Glomerular endothelial cell (primary cell): ENCODE results near the gene ABHD4. TPM values are rescaled to one million over a fixed set of nuclear protein-coding genes. Genes with fewer than 3 reads are reported as not detected.
"Not testable (repeated sequence)": the region's sequence is repeated elsewhere in the genome, so short reads cannot be mapped to it uniquely, and the experiment has no call there.

ENCODE experiments used
- DNase-seq: peaks from one replicate; pipeline ENCODE4 v3.0.0-alpha.2; 2011; ENCODE audit warnings: low read depth, low spot score; ENCODE audit errors: extremely low read depth
- total RNA-seq: library from RNA; depleted of rRNA; stranded (reverse); fragments of >200 nt; gene quantifications from 2 replicates; pipeline ENCODE4 v1.2.3, GENCODE V29; 2015

The ABHD4 gene
- total RNA-seq, 1 donor from 2014 or later, result 24.8 TPM

DNA sequence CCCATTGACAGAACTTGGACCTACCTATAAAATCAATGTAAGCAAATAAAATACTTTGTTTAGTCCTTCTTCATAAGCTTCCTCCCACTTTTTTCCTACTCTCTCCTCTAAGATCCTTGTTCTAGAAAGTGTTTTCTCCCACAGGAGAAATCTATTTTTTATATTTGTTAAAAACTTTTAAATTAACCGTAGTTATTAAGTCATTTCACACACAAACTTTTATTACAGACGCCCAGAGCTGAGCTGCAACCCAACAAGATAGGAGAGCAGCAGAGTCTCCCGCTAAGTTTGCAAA, 36.8 kb upstream of the ABHD4 start:
- DNase-seq, result no peak

DNA sequence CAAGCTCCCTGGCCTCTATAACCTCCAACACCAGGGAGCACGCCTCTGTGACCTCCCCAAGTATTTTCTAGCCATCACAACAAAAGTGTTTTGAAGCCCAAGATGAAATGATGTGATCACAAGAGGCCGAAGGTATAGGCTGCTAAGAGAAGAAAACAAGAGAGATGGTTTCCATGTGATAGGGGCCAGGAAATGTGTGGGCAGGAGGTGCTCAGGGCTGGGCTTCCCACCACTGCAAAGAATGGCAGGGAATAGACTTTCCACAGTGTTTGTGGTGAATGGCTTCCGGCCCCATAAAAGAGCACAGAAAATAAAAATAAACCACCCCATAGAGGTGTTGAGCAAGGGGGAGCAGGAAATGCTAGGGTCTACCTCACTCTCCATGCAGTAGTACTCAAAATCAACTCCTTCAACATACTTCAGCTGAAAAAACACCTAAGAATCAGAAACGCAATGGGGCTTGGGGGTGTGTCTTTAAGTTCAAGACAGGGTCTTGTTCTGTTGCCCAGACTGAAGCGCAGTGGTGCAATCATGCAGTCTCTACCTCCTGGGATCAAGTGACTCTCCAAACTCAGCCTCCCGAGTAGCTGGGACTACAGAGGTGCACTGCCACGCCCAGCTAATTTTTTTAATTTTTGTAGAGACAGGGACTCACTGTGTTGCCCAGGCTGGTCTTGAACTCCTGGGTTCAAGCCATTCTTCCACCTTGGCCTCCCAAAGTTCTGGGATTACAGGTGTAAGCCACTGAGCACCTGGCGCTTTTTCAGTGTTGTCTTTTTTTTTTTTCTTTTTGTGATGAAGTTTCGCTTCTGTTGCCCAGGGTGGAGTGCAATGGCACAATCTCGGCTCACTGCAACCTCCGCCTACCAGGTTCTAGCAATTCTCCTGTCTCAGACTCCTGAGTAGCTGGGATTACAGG, 36.2 kb upstream of the ABHD4 start:
- no peak for DNase-seq

DNA sequence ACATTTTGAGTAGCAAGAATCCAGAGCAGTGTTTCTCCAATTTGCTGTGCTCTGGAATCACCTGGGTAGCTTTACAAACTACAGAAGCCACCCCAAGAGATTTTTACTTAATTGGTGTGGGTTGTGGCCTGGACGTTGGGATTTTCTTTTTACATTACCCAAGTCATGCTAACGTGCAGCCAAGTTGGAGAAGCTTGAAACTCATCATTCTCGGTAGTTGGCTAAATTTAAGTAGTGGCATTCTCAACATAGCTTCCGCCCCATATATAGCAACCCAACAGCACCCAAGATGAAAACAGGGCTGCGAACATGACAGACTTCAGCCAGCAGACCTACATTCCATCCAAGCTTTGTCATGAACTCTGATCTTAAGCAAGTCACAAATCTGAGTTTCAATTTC, 34.1 kb upstream of the ABHD4 start:
- no peak for DNase-seq

DNA sequence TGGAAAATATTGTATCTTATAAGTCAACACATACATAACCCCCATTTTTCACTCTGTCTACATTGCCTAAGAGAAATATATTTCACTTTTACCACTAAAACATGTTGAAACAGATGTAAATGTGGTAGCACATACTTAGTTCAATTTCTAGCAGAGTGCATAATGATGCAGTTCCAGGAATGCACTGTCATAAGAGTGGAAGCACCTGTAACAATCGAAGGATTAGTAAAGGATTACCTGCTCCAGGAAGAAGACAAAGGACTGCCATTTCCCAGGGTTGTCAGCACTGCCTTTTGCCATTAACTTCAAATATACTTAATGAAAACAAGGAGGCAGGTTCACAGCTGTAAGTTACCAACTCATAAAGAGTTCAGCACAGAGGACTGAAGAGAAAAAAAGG, 33.6 kb upstream of the ABHD4 start:
- DNase-seq, result no peak

DNA sequence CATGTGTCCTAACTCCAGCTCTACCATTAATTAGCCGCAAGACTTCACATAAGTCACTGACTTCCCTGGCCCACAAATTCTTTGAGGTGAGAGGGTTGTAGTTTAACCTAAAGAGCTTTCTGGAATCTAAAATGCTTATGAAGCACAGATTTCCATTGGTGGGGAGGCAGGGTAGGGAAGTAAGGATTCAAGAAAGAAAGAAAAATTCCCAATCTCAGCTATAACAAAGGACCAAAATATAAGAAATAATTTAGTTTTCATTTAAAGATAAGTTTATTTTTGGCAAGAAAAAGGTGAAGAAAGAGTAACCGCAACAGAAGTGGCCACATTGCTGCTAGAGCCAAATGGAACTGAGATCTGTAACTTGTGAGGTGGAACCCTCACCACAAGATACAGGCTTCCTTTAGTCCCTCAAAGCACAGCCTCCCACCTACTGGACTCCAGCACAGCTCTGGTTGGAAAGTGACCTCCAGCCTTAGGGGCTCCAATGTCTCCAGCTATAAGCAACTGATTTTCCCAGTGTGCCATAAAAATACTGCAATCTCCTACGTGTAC, 32.6 kb upstream of the ABHD4 start:
- DNase-seq, result no peak

GRCh38 chr14:22566266-22566665, 31.8 kb upstream of the ABHD4 start:
- not testable (repeated sequence) for DNase-seq

- DNase-seq, result no peak
These were observed 31.3 kb upstream of the ABHD4 start for GRCh38 chr14:22566845-22567244.

DNA sequence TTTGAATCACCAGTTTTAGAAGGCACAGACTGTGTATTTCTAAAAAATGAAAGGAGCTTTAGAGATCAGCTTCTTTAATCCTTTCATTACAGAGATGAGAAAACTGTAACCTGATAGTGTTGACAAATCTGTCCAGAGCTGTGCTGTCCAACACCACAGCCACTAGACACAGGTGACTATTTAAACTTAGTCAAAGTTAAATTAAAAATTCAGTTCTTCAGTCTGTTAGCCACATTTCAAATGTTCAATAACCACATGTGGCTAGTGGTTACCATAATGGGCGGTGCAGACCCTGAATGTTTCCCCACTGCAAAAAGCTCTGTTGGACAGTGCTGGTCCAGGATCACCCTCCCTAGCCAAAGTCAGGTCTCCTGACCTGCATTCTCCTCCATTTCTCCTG, 30.7 kb upstream of the ABHD4 start:
- no peak for DNase-seq

- no peak for DNase-seq
These were observed 28.9 kb upstream of the ABHD4 start for GRCh38 chr14:22569106-22569736.

GRCh38 chr14:22569737-22570131, 28.4 kb upstream of the ABHD4 start:
- DNase-seq, result no peak

- DNase-seq, result no peak
These were observed 27.8 kb upstream of the ABHD4 start for GRCh38 chr14:22570132-22570949.

DNA sequence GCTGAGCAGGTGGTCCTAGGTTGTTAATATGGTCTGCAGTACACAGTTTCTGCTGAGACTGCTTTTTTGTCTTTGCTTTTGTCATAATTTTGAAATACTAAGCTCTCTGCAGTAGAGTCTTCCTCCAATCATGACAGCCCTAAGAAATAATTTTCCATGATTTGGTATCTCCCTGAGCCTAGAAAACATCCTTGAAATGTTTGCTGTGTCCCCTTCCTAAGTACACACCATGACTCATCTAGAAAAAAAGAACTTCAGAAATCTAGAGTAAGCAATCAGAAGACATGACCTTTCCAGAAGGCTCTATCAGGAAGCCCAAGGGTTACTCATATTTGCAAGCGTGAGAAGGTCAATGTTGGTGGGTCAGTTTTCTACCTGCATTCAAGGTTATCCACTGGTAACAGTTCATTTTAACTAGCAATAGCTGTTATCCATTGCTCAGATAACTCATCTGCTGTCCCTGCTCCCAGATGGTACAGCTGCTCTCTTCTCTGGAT, 25.5 kb upstream of the ABHD4 start:
- no peak for DNase-seq

- DNase-seq, result no peak
These were observed 24.3 kb upstream of the ABHD4 start for GRCh38 chr14:22573804-22574203.

- no peak for DNase-seq
These were observed 20.7 kb upstream of the ABHD4 start for GRCh38 chr14:22577334-22577908.

DNA sequence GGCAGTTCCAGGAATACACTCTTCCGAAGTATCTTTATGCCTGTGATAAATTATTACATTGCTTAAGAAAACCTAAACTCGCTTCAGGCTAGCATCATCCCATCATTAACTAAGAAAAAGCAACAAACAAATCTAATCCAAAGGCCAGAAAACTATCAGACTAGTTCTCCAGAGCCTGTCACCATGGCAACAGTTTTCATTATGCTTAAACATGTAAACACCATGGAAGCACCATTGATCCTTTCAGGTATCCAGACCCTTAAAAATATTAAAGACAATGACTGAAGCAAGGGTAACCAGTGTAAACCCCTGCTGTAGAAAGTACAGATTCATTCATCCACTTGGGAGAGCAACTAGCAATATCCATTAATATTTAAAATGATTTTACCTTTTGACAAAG, 18.9 kb upstream of the ABHD4 start:
- DNase-seq, result no peak

GRCh38 chr14:22579881-22580280, 18.2 kb upstream of the ABHD4 start:
- DNase-seq, result no peak

DNA sequence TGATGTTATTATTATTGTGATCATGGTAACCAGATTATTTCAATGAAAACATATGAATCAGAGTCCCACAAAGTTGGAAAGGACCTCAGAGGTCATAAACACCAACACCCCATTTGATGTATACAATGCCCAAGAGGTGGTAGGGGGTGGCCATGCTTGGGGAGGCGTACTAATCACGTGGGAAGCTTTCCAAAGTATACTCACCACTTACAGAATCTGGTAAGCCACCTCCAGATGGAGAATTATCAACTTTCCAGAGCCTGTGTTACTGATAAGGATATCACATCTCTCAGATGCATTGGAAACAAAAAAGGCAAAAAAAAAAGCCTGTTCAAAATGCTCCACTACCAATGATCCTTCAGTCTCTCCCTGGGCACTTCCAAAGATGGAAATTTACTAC, 17.5 kb upstream of the ABHD4 start:
- no peak for DNase-seq

DNA sequence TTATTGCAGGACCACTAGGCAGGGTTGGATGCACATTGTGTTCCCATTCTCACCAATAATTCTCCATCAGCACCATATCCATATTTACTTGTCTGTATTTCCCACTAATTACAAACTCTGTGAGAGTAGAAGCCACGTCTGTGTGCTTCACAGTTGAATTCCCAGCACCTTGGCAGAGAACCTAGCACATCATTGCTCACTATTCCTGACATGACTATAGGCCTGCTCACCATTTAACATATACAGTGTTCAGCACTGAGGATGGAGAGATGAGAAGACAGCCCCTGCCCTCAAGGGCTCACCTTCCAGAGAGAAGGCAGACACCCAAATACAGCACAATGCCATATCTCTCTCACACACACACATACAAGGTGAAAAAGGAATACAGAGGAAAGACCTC, 14.1 kb upstream of the ABHD4 start:
- no peak for DNase-seq

- DNase-seq, result no peak
These were observed 10.9 kb upstream of the ABHD4 start for GRCh38 chr14:22587247-22587646.

DNA sequence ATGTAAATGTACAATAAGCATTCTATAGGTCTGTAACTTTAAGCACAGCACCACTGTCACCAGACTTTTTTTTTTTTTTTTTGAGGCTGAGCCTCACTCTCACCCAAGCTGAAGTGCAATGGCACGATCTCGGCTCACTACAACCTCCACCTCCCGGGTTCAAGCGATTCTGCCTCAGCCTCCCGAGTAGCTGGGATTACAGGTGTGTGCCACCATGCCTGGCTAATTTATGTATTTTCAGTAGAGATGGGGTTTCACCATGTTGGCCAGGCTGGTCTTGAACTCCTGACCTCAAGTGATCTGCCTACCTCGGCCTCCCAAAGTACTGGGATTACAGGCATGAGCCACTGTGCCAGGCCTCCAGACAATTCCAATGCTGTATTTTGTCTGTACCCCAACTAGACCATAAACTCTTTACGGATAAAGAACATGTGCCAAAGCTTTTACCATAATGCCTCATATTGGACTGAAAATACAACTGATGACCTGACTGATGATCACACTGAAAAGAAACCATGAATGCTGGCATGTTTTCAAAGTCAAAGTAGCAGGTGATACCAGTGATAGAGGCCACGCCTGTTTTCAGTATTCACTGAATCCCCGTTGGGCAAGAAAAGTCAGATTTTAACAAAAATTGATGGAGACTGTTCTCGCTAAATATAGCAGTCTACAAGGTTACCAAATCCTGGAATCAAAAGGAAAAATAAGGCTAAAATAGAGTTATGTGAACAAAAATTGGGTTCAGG, 10.2 kb upstream of the ABHD4 start:
- DNase-seq, result not testable (repeated sequence)
